IPS-15b (cell line): ENCODE measurements around the gene SND1.

Experiments used
- H3K27me3 ChIP-seq: one replicate; pipeline ENCODE4 v1.6.1; 2013; ENCODE audit warnings: low read length; ENCODE audit not compliant: control insufficient read depth, insufficient read depth
- H3K36me3 ChIP-seq: one replicate; pipeline ENCODE4 v1.6.1; 2013; ENCODE audit warnings: low read length; ENCODE audit not compliant: control insufficient read depth, insufficient read depth
- H3K4me1 ChIP-seq: one replicate; pipeline ENCODE4 v1.6.1; 2013; ENCODE audit warnings: mild to moderate bottlenecking, low read length; ENCODE audit not compliant: control insufficient read depth, insufficient read depth
- H3K4me3 ChIP-seq: one replicate; pipeline ENCODE4 v1.5.1; 2013; ENCODE audit warnings: low read depth, low read length
- H3K9ac ChIP-seq: one replicate; pipeline ENCODE4 v1.6.1; 2013; ENCODE audit warnings: low read depth, mild to moderate bottlenecking, low read length
- H3K9me3 ChIP-seq: one replicate; pipeline ENCODE4 v1.6.1; 2013; ENCODE audit warnings: mild to moderate bottlenecking, low read length; ENCODE audit not compliant: control insufficient read depth, insufficient read depth

Gene SND1

GRCh38 chr7:127854383-127854782 lies 202.4 kb downstream of the SND1 start:
- Histone ChIP-seq H3K27me3 (no peaks in the 10 kb centered on the region), H3K4me3 (no peak overlapping the region), H3K36me3 (no peaks in the 10 kb centered on the region), H3K4me1 (peaks cover 6% of the 10 kb centered on the region), H3K9ac (no peak overlapping the region), H3K9me3 (no peaks in the 10 kb centered on the region)

GRCh38 chr7:127857464-127857841 lies 205.5 kb downstream of the SND1 start:
- H3K27me3 ChIP-seq: no peaks in the 10 kb centered on the region
- H3K4me1 ChIP-seq: peaks cover 6% of the 10 kb centered on the region
- H3K9me3 ChIP-seq: no peaks in the 10 kb centered on the region
- H3K36me3 ChIP-seq: no peaks in the 10 kb centered on the region
- H3K4me3 ChIP-seq: no peak overlapping the region
- no peak overlapping the region for H3K9ac ChIP-seq

- H3K4me1 ChIP-seq: peaks cover 6% of the 10 kb centered on the region
These were observed 206.3 kb downstream of the SND1 start for GRCh38 chr7:127858091-127858914.

GRCh38 chr7:127858915-127859189 lies 206.9 kb downstream of the SND1 start:
- H3K9me3 ChIP-seq: no peaks in the 10 kb centered on the region
- no peaks in the 10 kb centered on the region for H3K36me3 ChIP-seq
- peaks cover 6% of the 10 kb centered on the region for H3K4me1 ChIP-seq
- no peak overlapping the region for H3K4me3 ChIP-seq
- no peaks in the 10 kb centered on the region for H3K27me3 ChIP-seq
- H3K9ac ChIP-seq: no peak overlapping the region

More at GRCh38 chr7:127858091-127858914, 206.3 kb downstream of the SND1 start:
- no peaks in the 10 kb centered on the region for H3K36me3 ChIP-seq
- H3K4me3 ChIP-seq: no peak overlapping the region
- H3K9ac ChIP-seq: no peak overlapping the region
- H3K9me3 ChIP-seq: no peaks in the 10 kb centered on the region
- H3K27me3 ChIP-seq: no peaks in the 10 kb centered on the region

- no peak overlapping the region for H3K4me3 ChIP-seq
- H3K9ac ChIP-seq: no peak overlapping the region
- H3K36me3 ChIP-seq: no peaks in the 10 kb centered on the region
- H3K4me1 ChIP-seq: peaks cover 6% of the 10 kb centered on the region
- H3K9me3 ChIP-seq: no peaks in the 10 kb centered on the region
- no peaks in the 10 kb centered on the region for H3K27me3 ChIP-seq
These were observed 207.3 kb downstream of the SND1 start for GRCh38 chr7:127859330-127859729.

- Histone ChIP-seq H3K27me3 (no peaks in the 10 kb centered on the region), H3K4me3 (no peak overlapping the region), H3K36me3 (no peaks in the 10 kb centered on the region), H3K4me1 (peaks cover 4% of the 10 kb centered on the region), H3K9ac (no peak overlapping the region), H3K9me3 (no peaks in the 10 kb centered on the region)
These were observed 210.5 kb downstream of the SND1 start for GRCh38 chr7:127862525-127862924.

GRCh38 chr7:127863082-127863481 lies 211.1 kb downstream of the SND1 start:
- no peak overlapping the region for H3K4me3 ChIP-seq
- H3K9ac ChIP-seq: no peak overlapping the region
- H3K9me3 ChIP-seq: no peaks in the 10 kb centered on the region
- H3K4me1 ChIP-seq: peaks cover 4% of the 10 kb centered on the region
- H3K36me3 ChIP-seq: no peaks in the 10 kb centered on the region
- no peaks in the 10 kb centered on the region for H3K27me3 ChIP-seq

GRCh38 chr7:127865466-127865865 lies 213.5 kb downstream of the SND1 start:
- Histone ChIP-seq H3K9me3 (no peaks in the 10 kb centered on the region), H3K27me3 (no peaks in the 10 kb centered on the region), H3K36me3 (no peaks in the 10 kb centered on the region), H3K4me1 (peaks cover 4% of the 10 kb centered on the region), H3K9ac (no peak overlapping the region), H3K4me3 (no peak overlapping the region)

GRCh38 chr7:127870231-127870907 lies 218.4 kb downstream of the SND1 start:
- Histone ChIP-seq H3K4me3 (no peak overlapping the region), H3K27me3 (no peaks in the 10 kb centered on the region), H3K4me1 (peaks cover 4% of the 10 kb centered on the region), H3K9me3 (no peaks in the 10 kb centered on the region), H3K9ac (no peak overlapping the region), H3K36me3 (no peaks in the 10 kb centered on the region)

GRCh38 chr7:127871226-127871625 lies 219.2 kb downstream of the SND1 start:
- no peak overlapping the region for H3K9ac ChIP-seq
- H3K9me3 ChIP-seq: no peaks in the 10 kb centered on the region
- H3K27me3 ChIP-seq: no peaks in the 10 kb centered on the region
- peaks cover 4% of the 10 kb centered on the region for H3K4me1 ChIP-seq
- H3K4me3 ChIP-seq: no peak overlapping the region
- no peaks in the 10 kb centered on the region for H3K36me3 ChIP-seq

GRCh38 chr7:127872122-127872521 lies 220.1 kb downstream of the SND1 start:
- H3K9ac ChIP-seq: no peak overlapping the region
- H3K4me1 ChIP-seq: no peaks in the 10 kb centered on the region
- H3K36me3 ChIP-seq: no peaks in the 10 kb centered on the region
- H3K9me3 ChIP-seq: no peaks in the 10 kb centered on the region
- H3K27me3 ChIP-seq: no peaks in the 10 kb centered on the region
- H3K4me3 ChIP-seq: no peak overlapping the region

- no peaks in the 10 kb centered on the region for H3K27me3 ChIP-seq
- no peak overlapping the region for H3K4me3 ChIP-seq
- H3K4me1 ChIP-seq: no peaks in the 10 kb centered on the region
- H3K9ac ChIP-seq: no peak overlapping the region
- H3K9me3 ChIP-seq: no peaks in the 10 kb centered on the region
- no peaks in the 10 kb centered on the region for H3K36me3 ChIP-seq
These were observed 221.2 kb downstream of the SND1 start for GRCh38 chr7:127873151-127873550.
